ENCODE data around the gene FUT7. TPM values are rescaled to one million over a fixed set of nuclear protein-coding genes. Genes with fewer than 3 reads are reported as not detected.

Gene FUT7, protein sequence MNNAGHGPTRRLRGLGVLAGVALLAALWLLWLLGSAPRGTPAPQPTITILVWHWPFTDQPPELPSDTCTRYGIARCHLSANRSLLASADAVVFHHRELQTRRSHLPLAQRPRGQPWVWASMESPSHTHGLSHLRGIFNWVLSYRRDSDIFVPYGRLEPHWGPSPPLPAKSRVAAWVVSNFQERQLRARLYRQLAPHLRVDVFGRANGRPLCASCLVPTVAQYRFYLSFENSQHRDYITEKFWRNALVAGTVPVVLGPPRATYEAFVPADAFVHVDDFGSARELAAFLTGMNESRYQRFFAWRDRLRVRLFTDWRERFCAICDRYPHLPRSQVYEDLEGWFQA
- total RNA-seq = 0.10 TPM

DNA sequence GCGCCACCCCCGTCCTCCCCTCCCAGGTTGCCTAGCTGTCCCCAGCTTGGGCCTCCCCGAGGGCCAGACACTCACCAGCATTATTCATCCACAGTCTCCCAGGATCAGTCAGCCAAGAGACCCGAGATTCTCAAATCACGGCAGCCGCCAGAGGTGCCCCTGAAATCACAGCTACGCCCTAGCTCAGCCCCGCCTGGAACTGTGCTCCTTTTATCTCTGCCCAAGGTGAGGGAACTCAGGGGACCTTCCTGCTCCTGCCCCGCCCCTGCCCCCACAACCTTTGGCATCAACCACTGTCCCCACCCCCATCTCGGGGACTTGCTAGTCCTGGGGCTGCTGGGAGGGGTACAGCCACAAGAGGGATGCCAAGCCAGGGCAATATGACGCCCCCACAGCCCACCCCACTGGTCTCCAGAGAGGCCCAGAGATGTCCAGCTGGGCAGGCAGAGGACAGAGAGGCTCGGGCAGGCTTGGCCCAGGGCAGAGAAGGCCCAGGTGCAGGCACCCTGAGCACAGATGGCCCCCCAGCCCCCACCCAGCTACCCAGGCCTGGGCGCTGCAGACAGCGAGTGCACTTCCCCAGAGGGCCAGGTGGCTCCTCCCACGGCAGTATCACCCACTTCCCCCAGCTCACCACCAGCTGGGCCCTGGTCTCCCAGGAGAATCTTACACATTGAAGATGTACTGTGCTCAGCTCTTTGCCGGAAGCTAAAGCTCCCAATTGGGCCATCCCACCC is at the start of gene FUT7:
Gene FUT7 (minus strand): TSS at position 185 of the 737 bp plus-strand sequence. CDS start 97 bp downstream, at position 88.
- DNase-seq = no peak

DNA sequence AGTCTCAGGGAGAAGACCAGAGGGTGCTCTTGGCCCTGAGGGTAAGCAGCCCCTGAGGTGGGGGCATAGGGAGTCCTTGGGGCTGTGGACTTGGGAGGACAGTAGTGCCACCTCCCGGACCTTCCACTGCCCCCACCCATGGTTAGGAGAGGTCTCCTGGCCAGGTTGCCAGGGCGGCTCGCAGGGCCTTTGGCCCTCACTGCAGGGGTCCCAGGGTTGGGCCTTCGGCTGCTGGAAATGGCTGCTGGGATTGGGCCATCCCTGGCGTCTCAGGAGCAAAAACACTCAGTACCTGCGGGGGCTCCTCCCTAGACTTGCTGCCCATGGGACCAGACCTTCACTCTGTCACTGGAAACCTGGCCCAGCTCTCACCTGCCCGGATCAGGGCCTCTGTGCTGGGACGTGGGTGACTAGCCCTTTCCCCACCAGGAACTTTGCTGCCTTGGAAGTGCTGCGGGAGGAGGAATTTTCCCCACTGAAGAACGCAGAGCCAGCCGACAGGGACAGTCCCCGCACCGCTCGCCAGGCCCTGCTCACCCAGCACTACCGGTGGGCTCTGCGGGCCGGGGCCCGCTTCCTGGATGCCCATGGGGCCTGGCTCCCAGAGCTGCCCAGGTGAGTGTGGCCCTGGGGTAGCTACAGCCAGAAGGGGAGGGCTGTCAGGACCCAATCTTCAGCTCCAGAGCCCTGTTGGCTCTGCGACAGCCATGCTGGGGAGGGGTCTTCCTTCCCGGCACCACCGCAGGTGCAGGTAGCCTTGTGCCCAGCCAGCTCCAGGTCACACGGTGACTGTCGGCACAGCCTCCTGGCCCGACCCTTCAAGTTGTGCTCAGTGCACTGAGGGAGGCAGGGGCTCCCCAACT is 48.6 kb upstream of the FUT7 start:
- DNase-seq = no peak

DNA sequence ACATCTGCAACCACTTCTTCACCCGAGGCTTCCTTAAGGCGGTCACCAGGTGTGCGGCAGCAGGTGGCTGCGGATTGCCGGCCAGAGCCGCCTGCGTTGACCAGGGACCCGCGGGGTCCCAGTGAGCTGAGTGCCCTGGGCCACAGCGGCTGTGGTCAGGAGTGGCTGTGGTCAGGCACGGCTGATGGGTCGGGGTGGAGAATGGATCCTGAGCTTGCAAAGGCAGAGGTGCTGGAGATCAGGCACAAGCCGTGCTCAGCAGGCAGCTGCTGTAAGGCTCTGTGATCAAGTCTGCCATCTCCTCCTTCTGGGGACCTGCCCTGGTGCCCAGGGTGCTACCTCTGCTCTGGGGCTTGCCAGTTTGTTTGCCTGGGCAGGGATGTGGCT is 47.5 kb upstream of the FUT7 start:
- DNase-seq = no peak

DNA sequence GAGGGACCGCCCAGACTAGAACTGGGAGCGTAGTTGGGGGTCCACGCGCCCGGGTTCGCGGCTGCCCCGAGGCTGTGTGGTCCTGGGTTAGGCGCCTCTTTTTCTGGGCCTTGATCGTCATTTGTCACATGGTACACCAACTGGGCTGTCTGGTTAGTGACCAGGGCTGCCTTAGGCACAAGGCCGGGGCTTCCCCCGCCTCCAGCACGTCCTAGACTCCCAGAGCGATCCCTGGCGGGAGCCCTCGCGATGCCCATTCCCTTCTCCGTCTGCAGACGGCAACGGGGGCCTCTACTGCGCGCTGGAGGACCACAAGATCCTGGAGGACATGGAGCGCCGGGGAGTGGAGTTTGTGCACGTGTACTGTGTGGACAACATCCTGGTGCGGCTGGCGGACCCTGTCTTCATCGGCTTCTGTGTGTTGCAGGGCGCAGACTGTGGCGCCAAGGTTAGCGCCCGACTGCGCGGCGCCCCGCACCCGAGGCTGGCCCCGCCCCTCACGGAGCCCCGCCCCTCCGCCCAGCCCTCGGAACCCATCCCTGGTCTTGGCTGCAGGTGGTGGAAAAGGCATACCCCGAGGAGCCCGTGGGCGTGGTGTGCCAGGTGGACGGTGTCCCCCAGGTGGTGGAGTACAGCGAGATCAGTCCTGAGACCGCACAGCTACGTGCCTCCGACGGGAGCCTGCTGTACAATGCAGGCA is 47.0 kb upstream of the FUT7 start:
- DNase-seq = no peak

DNA sequence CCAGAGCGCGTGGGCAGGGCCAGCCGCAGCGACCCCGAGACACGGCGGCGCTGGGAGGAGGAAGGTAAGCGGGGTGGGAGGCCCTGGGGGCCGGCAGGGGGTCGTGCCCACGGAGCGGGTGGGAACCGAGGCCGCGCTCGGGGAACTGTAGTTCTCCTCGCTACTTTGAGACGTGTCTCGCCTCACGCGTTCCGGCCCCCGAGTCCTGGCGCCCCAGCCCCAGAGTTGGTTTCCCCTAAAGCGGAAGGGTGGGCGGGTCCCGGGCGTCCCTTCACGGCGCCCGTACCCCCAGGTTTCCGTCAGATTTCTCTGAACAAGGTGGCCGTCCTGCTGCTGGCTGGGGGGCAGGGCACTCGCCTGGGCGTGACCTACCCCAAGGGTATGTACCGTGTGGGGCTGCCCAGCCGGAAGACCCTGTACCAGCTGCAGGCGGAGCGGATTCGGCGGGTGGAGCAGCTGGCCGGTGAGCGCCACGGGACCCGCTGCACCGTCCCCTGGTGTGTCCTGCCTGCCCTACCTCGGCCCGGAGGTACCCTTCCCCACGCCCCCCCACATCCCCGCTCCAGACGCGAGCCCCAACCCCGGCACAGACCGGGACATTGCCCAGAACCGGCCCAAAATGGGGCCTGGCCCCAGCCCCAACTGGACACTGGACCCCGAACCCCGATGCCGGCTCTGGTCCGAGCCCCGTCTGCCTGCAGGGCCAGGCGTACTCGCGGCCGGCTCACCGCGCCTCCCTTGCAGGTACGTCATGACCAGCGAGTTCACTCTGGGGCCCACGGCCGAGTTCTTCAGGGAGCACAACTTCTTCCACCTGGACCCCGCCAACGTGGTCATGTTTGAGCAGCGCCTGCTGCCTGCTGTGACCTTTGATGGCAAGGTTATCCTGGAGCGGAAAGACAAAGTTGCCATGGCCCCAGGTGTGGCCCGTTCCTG is 46.1 kb upstream of the FUT7 start:
- DNase-seq = no peak

DNA sequence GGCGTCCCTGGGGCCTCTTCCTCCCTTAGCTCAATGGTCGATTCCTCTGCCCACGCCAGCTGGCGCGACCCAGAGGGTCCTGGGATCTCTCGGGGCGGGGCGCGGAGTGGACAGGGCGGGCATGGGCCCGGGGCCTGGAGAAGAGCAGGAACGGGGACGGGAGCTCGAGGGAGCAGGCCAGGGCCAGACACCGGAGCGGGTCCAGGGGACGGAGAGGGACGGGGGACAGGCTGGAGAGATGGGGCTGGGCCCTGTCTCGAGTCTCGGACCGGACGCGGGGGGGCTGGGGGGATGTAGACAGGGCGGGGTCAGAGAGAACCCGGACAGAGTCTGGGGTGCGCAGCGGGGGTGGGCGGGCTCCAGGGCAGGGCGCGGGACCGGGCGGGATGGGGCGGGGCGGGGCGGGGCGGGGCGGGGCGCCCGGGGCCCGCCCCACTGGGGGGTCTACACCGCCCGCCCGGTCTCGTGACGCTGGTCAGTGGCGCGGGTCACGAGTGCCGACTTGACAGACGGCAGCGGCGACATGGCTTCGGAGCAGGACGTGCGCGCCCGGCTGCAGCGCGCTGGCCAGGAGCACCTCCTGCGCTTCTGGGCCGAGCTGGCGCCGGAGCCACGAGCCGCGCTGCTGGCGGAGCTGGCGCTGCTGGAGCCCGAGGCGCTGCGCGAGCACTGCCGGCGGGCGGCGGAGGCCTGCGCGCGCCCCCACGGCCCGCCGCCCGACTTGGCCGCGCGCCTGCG is 45.3 kb upstream of the FUT7 start, which contains the start of gene UAP1L1:
Gene UAP1L1 (plus strand): TSS at position 508 of the 738 bp plus-strand sequence. CDS start 16 bp downstream, at position 524.
- DNase-seq = peak; percentile 38

DNA sequence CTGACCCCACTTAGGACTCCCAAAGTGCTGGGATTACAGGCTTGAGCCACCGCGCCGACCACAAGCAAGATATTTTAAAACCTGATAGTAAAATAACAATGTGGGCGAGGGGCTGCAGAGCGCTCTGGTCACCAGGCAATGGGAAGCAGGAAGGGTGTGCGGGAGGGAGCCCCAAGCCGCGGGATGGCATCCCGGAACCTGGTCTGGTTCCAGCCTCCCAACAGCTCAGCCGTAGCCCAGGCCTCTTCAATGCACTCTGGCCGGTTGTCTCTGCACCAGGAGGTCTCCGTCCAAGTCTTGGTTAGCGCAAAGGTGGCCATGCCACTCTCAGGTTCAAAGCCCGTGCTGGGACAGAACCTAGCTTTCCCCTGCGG is 44.7 kb upstream of the FUT7 start:
- DNase-seq = no peak

DNA sequence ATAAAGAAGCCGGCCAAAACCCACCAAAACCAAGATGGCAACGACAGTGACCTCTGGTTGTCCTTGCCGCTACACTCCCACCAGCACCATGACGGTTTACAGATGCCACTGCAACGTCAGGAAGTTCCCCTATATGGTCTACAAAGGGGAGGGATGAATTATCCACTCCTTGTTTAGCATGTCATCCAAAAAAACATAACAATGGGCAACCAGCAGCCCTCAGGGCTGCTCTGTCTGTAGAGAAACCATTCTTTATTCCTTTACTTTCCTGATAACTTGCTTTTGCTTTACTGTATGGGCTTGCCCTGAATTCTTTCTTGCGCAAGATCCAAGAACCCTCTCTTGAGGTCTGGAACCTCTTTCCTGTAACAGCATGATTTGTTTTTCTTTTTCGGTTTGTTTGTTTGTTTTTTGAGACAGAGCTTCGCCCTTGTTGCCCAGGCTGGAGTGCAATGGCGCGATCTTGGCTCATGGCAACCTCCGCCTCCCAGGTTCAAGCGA is 43.4 kb upstream of the FUT7 start:
- no peak for DNase-seq

DNA sequence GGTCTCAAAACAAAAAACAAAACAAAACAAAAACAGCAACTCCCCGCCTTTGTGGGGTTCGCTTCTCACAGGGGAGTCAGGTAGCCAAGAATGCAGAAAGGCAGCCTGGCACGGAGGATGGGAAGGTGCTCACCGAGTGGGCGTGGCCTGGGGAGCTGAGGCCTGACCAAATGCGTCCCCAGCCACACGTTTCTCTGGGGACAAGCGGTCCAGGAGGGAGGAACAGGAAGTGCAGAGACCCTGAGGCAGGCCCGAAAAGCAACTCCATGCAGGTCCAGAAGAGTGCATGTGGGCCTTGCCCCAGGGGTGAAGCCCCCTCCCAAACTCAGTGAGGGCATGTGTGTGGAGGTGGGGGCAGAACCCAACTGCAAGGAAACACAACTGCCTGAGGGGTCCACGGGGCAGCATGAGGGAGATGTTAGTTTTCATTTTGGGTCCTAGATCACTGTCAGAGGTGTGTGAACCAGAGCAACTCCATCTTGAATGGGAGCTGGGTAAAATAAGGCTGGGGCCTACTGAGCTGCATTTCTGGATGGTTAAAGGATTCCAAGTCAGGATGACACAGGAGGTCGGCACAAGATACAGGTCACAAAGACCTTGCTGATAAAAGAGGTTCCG is 42.9 kb upstream of the FUT7 start:
- DNase-seq = no peak

DNA sequence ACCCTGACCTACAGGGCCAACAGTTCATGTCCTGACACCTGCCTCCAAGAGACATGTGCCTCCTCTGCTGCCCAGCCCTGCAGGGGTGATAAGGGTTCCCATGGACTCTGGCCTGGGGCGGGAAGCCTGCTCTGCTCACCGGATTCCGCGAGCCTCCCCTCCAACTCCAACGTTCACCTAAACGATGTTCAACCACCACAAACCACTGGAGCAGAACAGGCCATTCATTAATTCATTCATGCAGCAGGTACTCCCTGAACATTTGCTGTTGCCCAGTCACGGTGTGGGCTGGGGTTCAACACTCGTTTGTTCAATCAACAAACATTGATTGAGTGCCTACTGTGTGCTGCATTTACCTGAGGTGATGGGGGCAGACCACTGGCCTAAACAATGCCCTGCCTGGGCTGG is 42.1 kb upstream of the FUT7 start:
- DNase-seq = no peak

DNA sequence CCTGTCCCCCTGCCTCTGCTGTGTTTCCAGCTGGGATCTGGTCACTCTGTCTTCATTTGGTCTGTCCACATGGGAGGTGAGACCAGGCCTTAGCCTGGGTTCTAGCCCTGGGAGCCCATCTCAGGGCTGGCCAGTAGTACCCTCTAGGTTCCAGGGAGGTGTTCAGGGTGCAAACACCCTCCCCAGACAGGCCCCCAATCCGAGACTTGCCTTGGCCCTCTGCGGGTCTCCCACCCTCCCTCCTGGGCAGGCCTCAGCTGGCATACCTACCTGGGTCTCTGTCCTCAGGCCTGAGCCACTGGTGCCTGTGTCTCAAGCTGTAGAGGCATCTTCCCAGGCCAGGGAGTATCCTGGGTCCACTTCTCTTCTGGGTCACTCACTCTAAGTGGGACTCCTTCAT is 39.4 kb upstream of the FUT7 start:
- DNase-seq = no peak

DNA sequence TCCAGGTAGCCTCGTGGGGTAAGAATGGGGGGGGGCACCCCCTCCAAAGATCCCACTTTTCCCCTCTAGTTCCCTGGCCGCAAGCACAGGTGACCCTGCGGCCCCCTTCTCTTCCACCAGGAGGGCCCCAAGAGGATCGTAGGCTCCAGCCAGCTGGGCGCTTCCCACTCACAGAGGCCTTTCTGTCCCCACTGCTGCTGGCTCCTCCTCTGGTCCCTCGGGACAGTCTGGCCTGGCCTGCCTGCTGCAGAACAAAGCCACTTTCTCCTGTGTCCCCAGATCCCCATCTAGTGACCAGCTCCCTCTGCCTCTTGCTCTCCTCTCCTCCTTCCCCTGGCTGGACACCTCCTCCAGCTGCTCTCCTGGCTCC is 39.0 kb upstream of the FUT7 start:
- peak; percentile 56 for DNase-seq

DNA sequence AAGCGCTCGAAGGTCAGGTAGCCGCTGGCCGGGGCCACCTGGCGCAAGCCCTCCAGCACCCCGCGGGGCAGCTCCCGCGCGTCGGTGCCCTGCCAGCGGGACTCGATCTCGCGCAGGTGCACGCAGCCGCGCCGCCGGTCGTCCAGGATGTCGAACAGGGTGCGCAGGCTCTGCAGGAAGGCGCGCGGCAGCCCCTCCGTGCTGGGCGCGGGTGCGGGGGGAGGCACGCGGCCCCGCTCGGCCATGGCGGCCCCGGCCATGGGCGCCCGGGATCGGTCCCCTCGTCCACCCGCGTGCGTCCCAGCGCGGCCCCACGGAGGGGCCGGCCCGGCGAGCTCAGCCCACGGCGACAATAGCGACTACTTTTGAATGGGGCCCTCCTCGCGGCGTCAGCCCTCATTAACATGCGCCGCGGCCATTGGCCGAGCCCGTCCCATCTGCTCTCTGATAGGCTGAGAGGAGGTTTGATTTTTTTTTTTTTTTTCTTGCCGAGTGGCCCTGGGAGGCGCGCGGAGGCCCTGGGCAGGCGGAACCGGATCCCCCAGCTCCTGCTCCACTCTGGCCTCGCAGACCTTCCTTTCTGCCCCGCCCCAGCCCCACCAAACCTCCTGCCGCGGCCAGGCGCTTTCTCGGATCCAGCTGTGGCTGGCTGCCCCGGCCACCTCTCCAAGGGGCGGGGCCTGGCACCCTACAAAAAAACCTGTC is 38.5 kb upstream of the FUT7 start, which contains the start of gene SAPCD2:
Gene SAPCD2 (minus strand): TSS at position 357 of the 705 bp plus-strand sequence. CDS start 97 bp downstream, at position 260.
- DNase-seq = peak; percentile 94

DNA sequence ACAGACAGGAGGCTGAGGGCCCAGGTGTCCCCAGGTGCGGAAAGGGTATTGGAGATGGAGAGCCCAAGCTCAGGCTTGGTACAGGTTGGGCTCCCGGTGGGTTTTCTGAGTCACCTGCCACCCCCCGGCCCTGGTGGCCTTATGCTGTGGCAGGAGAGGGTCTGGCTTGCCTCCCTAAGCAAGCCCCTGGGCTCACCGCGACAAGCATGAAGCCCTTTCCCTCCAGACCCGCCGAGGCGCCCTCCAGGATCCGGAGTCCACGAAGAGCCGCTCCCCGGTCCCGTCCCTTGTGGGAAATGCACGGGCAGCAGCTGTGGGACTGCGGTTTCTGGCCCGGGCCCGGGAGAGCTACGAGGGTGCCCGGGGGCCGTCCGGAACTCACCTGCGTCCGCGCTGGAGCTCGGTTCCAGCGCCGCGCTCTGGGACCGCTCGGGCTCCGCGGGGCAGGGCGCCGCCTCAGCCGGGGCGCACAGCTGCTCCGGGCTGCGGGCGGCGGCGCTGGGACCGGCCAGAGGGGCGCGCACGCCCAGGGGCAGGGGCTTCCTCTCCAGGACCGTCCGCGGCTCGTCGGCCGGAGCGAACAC is 37.7 kb upstream of the FUT7 start:
- no peak for DNase-seq

DNA sequence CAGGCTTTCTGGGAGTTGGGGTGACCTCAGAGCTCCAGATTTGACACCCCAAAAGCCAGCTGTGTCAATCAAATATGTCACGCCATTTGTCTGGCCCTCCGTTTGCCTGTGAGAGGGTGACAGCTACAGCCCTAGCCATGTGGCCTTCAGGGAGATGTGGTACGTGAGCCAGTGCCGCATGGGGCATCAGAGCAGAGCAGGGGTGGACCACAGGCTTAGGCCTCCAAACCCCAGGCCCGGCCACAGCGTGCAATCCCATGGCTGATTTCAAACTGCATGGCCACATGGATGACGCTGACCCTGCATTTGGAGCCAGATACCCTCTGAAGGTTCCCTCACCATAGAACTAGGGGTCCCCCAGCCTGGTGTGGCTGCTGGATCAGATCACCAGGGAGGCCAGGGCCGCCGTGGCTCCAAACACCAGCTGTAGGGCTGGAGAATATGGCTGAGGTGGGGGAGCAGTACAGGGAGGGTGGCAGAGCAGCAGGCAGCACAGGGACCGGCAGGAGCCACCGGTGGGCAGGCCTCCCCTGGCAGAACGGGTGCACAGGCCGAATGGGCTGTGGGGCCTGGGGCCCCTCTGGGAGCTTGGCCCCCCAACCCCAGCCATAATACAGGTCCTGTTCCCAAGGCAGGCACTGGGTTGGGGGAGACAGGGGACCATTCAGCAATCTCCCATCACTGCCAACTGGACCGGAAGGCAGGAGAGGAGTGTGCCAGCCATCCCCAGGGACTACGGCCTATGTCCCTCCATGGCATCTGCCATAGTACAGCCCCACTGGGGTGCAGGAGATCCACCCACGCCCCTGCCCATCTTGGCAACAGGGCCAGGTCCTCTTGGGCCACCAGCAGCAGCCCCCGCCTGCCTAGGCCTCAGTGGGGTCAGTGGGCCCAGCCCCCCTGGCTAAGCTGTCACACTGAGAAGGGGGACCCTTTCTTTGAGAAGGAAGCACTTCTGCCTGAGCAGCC is 36.9 kb upstream of the FUT7 start:
- DNase-seq = no peak

DNA sequence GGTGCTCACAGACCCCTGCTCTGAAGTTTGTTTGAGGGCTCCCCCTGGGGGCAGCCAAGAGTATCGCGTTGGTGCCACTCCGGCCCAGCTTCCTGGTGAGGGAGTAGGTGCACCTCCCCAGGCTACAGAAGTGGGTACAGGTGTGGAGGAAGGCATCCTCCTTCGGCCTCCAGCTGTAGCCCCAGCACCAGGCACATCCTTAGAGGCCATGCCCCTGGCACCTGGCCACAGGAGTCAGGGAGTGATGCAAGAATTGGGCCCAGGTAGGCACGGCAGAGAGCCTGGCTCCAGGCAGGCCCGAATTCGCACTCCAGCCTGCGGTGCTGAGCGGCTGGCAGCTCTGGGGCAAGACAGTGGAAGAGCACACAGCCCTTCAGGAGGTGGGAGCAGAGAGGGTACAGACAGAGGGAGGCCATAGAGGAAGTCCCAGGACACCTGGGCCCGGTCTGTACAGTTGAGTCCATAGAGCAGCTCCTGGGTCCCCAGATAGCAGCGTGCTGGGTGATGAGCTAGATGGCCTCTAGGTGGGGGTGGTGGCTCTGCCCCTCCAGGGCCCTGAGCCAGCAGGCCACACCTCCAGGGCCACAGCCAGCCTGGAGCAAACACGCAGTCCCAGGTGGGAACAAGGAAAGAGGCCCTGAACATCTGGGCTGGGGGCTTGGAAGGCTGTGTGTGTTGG is 36.1 kb upstream of the FUT7 start:
- peak; percentile 90 for DNase-seq

All from tongue (tissue), 2 donors.